Pancreas (tissue), 10 donors: Measurements from ENCODE around the gene GGA1. TPM values are rescaled to one million over a fixed set of nuclear protein-coding genes. Genes with fewer than 3 reads are reported as not detected.
A peak's percentile ranks its signal among the peaks of the same experiment; 100 is the strongest.

Experiments
- ATAC-seq, 4 donors: fragments of 200-7000 bp; cut with Tn5 transposase; one replicate each; pipeline versions ENCODE4 v1.8.0 to v1.9.1; 2020; ENCODE audit warnings: mild to moderate bottlenecking in 4 of 4, moderate library complexity in 4 of 4
- DNase-seq, 6 donors: peaks; one replicate each; pipeline ENCODE4 v3.0.0-alpha.2; 2020
- FAIRE-seq: peaks from 2 replicates; lab custom pipeline; 2012; peaks lifted over from hg19 to GRCh38; lab: Jason Lieb, UNC
- H3K27ac ChIP-seq, 4 donors: fragments of 200-600 bp; sonication (generic); 1 replicate in 3 of 4; 2 replicates in 1 of 4; pipeline versions ENCODE4 v1.5.0 to v1.8.0; 2020
- H3K27me3 ChIP-seq, 4 donors: fragments of 200-600 bp; one replicate each; pipeline ENCODE4 v1.8.0; 2021
- H3K36me3 ChIP-seq, 3 donors: fragments of 200-600 bp; sonication (generic) in 1 of 3; one replicate each; pipeline versions ENCODE4 v1.5.0 to v1.8.0; 2020 to 2021
- H3K4me1 ChIP-seq, 3 donors: fragments of 200-600 bp; one replicate each; pipeline ENCODE4 v1.8.0; 2021
- H3K4me3 ChIP-seq, 4 donors: fragments of 200-600 bp; sonication (generic) in 2 of 4; one replicate each; pipeline versions ENCODE4 v1.5.0 to v1.8.0; 2020 to 2021
- H3K9me3 ChIP-seq, 4 donors: fragments of 200-600 bp; one replicate each; pipeline ENCODE4 v1.8.0; 2021
- CTCF ChIP-seq, 4 donors: fragments of 200-600 bp; sonication (generic) in 3 of 4; IDR thresholded peaks; one replicate each; pipeline versions ENCODE4 v1.5.0 to v1.8.0; 2021; ENCODE audit warnings: antibody characterized with exemption in 4 of 4
- WGBS, 2 donors: extraction: QIAGEN DNeasy Blood & Tissue Kit; methylation state at CpG; one replicate each; pipeline ENCODE4 v1.1.7; 2013; 5-methylcytosine and 5-hydroxymethylcytosine counted together
- intact Hi-C, 3 donors: fragments of 100-400 bp; cut with DNase I; formaldehyde crosslinking; loops; one replicate each; pipeline versions ENCODE4 v1.11.1 to v1.14.2; 2022
- polyA plus RNA-seq, 2 donors: library from polyadenylated mRNA; stranded (reverse); fragments of 200-250 nt; gene quantifications; one replicate each; pipeline ENCODE4 v1.2.3, GENCODE V29; 2013
- total RNA-seq, 6 donors: library from RNA; stranded (reverse); fragmentation: NEBNext Ultra II Directional in 4 of 6; extraction: Animal tissue kit (Norgen Biotek cat#: 25700) in 4 of 6; gene quantifications; one replicate each; pipeline versions ENCODE4 v1.2.1 to v1.2.4, GENCODE V29; 2021 to 2023
- donor health status: healthy with polysubstance abuse.
- donor health status: DM: no; HTN: no; CAD: no; lungs with moderate emphysema.
- donor health status: DM: no; HTN: no; CAD: no.
- donor health status: control.
- donor health status: control.
- donor health status: Bipolar disorder and iron deficiency.
- donor health status: DM: yes; HTN: yes; CAD: no.
- donor health status: DM: no; HTN: no; CAD: no.
- donor health status: DM: no; HTN: no; CAD: no.
- donor health status: DM: yes; HTN: yes; CAD: no.

The GGA1 gene
- total RNA-seq: 10 to 100 TPM; 17.9 to 36.4 (median 21.5) TPM
- polyA plus RNA-seq: 10 to 100 TPM; 81.5 to 84.9 TPM

GRCh38 chr22:37608477-37609239 lies at the start of gene GGA1:
GGA1 (plus strand) TSS chr22:37608834; CDS start chr22:37608861, 27 bp downstream.
- Histone ChIP-seq H3K4me3 (peak within 1 kb of the TSS; percentile 78 to 98 (median 84)), H3K4me1 (peaks cover 5 to 19% (median 13%) of the 10 kb centered on the region in 3 donors), H3K9me3 (no peaks in the 10 kb centered on the region), H3K27ac (peak within 1 kb of the TSS; percentile 84 to 98 (median 96)), H3K27me3 (no peaks in the 10 kb centered on the region), H3K36me3 (no peaks in the 10 kb centered on the region)
- ATAC-seq (peak; percentile 82 to 91 (median 86)), FAIRE-seq (no peak), DNase-seq (peak; percentile 93 to 97 (median 95))
- WGBS, 2 donors: 0 to 1% methylated on average over 69 to 82 of the region's 82 CpGs
- no peak for TF ChIP-seq CTCF (IDR thresholded peaks at IDR 0.05)
- intact Hi-C loops: no loop called here

- H3K36me3 ChIP-seq: no peaks in the 10 kb centered on the region
- H3K4me1 ChIP-seq: peaks cover 39 to 55% (median 46%) of the 10 kb centered on the region in 3 donors
- peak overlapping the region; percentile 89 to 98 (median 98) for H3K27ac ChIP-seq
- ATAC-seq: no peak
- intact Hi-C loops: no loop called here
- H3K27me3 ChIP-seq: no peaks in the 10 kb centered on the region
- DNase-seq: peak in 1 of 6 donors; percentile 43
- 31 to 44% methylated on average over 6 of the region's 6 CpGs for WGBS, 2 donors
- H3K9me3 ChIP-seq: no peaks in the 10 kb centered on the region
- no peak for TF ChIP-seq CTCF (IDR thresholded peaks at IDR 0.05)
- no peak for FAIRE-seq
- H3K4me3 ChIP-seq: peak overlapping the region in 3 of 4 donors; percentile 59 to 95 (median 95)
Measured at GRCh38 chr22:37559521-37559900, 49.1 kb upstream of the GGA1 start.

- Histone ChIP-seq H3K4me3 (peak within 1 kb of the TSS; percentile 59 to 95 (median 91)), H3K36me3 (no peaks in the 10 kb centered on the region), H3K9me3 (no peaks in the 10 kb centered on the region), H3K27ac (peak within 1 kb of the TSS; percentile 97 to 100 (median 98)), H3K4me1 (peaks cover 44 to 61% (median 52%) of the 10 kb centered on the region in 3 donors), H3K27me3 (no peaks in the 10 kb centered on the region)
- FAIRE-seq (no peak), ATAC-seq (peak; percentile 21 to 63 (median 36)), DNase-seq (peak; percentile 75 to 91 (median 82))
- intact Hi-C loops: no loop called here
- WGBS, 2 donors: 2 to 10% methylated on average over 18 to 76 of the region's 76 CpGs
- no peak for TF ChIP-seq CTCF (IDR thresholded peaks at IDR 0.05)
Measured at GRCh38 chr22:37559901-37560607, 48.6 kb upstream of the GGA1 start, which contains the start of gene CDC42EP1. CDC42EP1 (plus strand) TSS chr22:37560480; CDS start chr22:37566350, 5,870 bp downstream.

- H3K4me1 ChIP-seq: peaks cover 45 to 67% (median 58%) of the 10 kb centered on the region in 3 donors
- intact Hi-C loops: no loop called here
Measured at GRCh38 chr22:37560608-37561211, 47.9 kb upstream of the GGA1 start.

More at GRCh38 chr22:37560608-37561211, 47.9 kb upstream of the GGA1 start:
- ATAC-seq: peak; percentile 9 to 22 (median 16)
- peaks cover 0 to under 1% (median 0%) of the 10 kb centered on the region in 3 donors for H3K36me3 ChIP-seq
- H3K27ac ChIP-seq: peak overlapping the region; percentile 97 to 100 (median 98)
- H3K9me3 ChIP-seq: no peaks in the 10 kb centered on the region
- WGBS, 2 donors: 0 to 1% methylated on average over 22 to 71 of the region's 72 CpGs
- peak overlapping the region; percentile 59 to 95 (median 91) for H3K4me3 ChIP-seq
- peak; percentile 72 to 88 (median 79) for DNase-seq
- no peak for FAIRE-seq
- no peaks in the 10 kb centered on the region for H3K27me3 ChIP-seq
- no peak for TF ChIP-seq CTCF (IDR thresholded peaks at IDR 0.05)
